ENCODE data around the gene STARD13.

Gene STARD13

DNA sequence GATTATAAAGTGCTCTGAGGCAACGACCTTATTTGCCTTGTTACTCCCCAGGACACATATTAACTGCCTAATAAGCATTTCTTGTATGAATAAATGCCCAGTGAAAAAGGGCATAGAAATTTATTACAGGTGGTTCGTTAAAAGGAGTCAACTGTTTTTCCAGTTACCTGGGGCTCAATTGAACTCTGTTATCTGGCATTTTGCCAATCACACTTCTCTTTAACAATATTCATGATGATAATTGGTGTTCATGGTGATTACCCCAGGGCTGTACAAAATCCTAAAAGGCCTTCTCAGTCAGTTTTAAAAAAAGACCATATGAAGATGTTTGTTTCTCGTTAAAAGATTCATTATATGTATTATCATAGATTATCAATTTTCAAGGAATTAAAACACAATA lies 212.2 kb downstream of the STARD13 start:
- TF ChIP-seq GATA2 (IDR thresholded peaks at IDR 0.05; ENCODE audit: low read depth, low read length) = no peak

DNA sequence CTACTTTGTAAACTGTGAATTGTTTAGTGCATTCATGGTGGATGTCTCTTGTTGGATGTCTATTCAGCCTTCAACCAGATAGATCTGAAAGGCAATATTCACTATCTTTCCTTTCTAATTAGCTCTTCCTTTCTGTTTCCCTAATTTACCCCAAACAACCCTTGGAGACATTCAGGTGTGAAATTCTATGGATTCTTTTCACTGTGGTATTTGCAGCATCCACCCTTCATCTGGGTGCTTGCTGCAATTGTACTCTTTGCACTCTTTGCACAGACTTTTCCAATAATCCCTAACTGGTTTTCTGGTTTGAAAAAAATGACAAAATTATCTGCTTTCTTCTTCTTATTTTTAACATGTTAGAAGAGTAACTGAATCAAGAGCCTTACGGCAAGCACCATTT lies 212.8 kb downstream of the STARD13 start:
- no peak for TF ChIP-seq GATA2 (IDR thresholded peaks at IDR 0.05; ENCODE audit: low read depth, low read length)
- no peak for TF ChIP-seq GATA3 (IDR thresholded peaks at IDR 0.05; ENCODE audit: low read depth, low read length)

DNA sequence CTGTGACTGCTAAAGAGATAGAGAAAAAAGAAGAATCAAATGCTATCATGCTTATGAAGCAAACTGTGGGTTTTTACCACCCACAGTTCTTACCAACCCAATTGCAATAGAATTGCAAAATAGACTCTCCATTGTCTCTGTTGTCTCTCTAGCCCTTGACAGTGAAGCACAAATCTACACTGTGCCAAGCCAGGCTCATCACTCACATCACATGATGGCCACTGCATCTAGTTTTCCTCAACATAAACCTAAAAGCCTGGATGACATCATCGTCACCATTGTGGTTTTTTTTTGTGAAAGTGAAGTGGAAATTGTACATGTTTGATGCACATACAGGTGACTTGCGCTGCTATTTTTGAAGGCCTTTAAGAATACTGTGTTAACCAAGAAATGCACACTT lies 213.3 kb downstream of the STARD13 start:
- TF ChIP-seq GATA2 (IDR thresholded peaks at IDR 0.05; ENCODE audit: low read depth, low read length) (no peak), GATA3 (IDR thresholded peaks at IDR 0.05; ENCODE audit: low read depth, low read length) (no peak)

DNA sequence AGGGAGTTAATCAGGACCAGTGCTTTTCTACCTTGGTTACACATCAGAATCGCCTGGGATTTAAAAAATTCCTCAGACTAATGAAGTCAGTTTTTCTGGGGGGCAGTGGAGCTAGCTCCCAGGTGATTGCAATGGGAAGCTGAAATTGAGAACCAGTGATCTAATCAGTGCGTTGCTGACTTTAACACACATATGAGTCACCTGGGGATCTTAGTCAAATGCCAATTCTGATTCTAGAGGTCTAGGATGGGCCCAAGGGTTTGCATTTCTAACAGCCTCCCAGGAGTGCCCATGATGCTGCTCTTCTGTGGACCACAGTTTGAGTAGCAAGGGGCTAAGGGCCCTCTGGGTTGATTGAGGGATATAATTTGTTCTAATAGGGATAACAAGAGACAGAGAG lies 214.8 kb downstream of the STARD13 start:
- no peak for TF ChIP-seq GATA3 (IDR thresholded peaks at IDR 0.05; ENCODE audit: low read depth, low read length)
- no peak for TF ChIP-seq GATA2 (IDR thresholded peaks at IDR 0.05; ENCODE audit: low read depth, low read length)

DNA sequence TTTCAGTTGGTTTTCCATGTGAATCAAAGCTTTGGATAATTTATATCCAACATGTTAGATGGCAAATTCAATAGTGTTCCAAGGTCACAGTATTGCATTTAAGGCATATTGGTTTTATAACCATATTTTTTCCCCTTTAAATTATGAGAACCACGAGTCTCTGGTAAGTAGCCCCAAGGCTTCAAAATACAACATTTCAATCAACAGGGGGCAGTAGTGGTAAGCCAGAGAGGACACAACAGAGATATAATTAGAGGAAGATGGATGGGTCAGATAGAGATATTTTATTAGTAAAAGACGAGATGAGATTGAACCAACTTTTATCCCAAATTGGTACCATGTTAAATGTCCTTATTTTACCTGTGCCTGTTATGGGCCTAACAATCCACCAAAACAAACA lies 216.2 kb downstream of the STARD13 start:
- TF ChIP-seq GATA2 (IDR thresholded peaks at IDR 0.05; ENCODE audit: low read depth, low read length) (no peak), GATA3 (IDR thresholded peaks at IDR 0.05; ENCODE audit: low read depth, low read length) (no peak)

DNA sequence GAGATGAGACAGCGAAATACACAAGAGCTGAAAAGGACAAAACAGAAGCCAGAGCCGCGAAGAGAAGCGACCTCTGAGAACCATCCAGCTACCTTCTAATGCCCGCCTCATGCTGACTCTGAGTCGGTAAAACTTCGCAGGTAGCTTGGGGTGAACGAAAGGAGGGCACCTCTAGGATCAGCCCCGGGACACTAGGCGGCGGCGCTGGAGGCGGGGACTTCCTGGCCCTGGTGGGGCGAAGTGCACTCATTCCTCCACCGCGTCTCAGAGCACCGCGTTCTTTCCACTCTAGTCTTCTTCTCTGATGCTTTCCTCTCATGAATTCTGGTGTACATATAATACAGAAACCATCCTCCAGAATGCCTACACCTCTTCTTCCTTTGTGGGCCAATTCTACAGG lies 219.2 kb downstream of the STARD13 start:
- TF ChIP-seq GATA3 (IDR thresholded peaks at IDR 0.05; ENCODE audit: low read depth, low read length) = no peak
- TF ChIP-seq GATA2 (IDR thresholded peaks at IDR 0.05; ENCODE audit: low read depth, low read length) = no peak

DNA sequence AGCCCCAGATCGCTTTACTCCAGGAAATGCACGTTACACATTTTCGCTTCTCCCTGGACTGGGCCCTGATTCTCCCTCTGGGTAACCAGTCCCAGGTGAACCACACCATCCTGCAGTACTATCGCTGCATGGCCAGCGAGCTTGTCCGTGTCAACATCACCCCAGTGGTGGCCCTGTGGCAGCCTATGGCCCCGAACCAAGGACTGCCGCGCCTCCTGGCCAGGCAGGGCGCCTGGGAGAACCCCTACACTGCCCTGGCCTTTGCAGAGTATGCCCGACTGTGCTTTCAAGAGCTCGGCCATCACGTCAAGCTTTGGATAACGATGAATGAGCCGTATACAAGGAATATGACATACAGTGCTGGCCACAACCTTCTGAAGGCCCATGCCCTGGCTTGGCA lies 224.7 kb downstream of the STARD13 start:
- no peak for TF ChIP-seq GATA2 (IDR thresholded peaks at IDR 0.05; ENCODE audit: low read depth, low read length)
- TF ChIP-seq GATA3 (IDR thresholded peaks at IDR 0.05; ENCODE audit: low read depth, low read length) = no peak

DNA sequence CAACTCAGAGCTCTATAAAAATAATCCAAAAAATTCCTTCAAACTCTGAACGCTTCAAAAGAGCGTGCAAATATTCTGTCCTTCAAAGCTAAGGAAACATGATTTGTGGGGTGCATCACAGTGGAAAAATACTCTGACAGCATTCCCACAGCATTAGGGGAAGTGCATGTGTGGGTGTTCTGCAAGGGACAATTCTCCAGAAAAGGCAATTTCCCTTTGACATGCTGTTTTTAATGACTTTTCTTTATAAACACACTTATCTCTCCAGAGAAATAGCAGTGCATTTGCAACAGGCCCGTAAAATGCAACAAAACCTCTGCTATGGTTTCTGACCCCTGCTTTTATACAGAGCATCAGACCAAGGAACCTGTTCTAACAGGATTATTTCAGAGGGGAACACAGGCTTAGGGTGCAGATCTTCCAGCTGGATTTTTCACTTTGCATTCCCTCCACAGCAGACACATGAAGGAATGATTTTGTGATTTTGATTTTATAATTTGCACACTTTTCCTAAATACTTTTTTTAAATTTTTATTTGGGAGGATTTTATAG lies 226.7 kb downstream of the STARD13 start:
- TF ChIP-seq GATA3 (IDR thresholded peaks at IDR 0.05; ENCODE audit: low read depth, low read length) (no peak), GATA2 (IDR thresholded peaks at IDR 0.05; ENCODE audit: low read depth, low read length) (no peak)

DNA sequence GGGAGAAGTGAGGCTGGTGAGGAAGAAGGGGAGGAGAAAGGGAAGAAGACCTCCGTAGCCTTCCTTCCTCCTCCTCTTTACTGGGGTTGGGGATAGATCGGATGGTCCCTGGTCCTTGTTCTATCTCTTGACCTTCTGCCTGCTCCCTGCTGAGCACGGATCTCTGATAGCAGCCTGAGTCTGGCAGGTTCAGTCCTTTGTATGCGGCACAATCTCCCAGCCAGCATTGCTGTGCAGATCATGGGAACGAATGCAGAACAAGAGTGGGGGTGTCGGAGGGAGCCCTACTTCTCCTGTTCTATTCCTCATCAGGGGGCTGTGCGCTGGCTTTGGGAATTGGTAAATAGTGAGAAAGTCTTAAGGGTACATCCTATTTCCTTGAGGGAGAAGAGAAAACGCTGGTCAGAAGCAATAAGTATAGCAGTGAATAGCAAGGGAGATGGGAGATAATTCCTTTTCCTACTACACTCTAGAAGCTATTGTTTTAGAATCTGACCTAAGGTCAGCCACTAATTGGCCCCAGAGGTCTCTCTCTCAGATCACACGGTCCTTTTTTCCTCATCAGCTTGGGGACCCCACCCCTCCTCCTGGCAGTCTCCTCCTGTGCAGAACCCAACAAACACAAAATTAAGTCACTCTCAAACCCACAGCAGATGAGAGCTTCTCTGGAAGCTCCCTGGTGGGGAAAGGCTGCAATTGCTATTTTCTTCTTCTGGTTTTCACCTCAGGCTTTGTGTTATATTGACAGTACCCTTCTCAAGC lies 228.4 kb downstream of the STARD13 start:
- TF ChIP-seq GATA3 (IDR thresholded peaks at IDR 0.05; ENCODE audit: low read depth, low read length) (no peak), GATA2 (IDR thresholded peaks at IDR 0.05; ENCODE audit: low read depth, low read length) (no peak)

DNA sequence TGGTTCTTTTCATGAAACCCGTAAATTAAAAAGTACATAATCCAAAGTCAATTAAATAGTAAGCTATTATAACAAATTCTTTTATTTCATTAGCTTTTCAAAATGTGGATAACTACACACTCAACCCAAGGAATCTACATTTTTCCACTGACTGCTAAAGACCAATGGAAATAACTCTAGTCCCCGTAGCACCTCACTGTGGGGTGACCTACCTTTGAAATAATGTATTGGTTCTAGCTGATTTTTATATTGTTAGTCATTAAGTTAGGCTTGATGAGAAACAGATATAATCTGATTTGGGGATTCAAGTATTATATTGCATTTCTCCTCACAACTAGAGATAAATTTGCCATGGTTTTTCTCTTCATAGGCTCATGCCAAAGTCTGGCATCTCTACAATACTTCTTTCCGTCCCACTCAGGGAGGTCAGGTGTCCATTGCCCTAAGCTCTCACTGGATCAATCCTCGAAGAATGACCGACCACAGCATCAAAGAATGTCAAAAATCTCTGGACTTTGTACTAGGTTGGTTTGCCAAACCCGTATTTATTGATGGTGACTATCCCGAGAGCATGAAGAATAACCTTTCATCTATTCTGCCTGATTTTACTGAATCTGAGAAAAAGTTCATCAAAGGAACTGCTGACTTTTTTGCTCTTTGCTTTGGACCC lies 232.0 kb downstream of the STARD13 start:
- TF ChIP-seq GATA3 (IDR thresholded peaks at IDR 0.05; ENCODE audit: low read depth, low read length) (no peak), GATA2 (IDR thresholded peaks at IDR 0.05; ENCODE audit: low read depth, low read length) (no peak)
